Upper lobe of left lung (tissue), 6 donors: ENCODE measurements around the gene ABCC5. TPM values are rescaled to one million over a fixed set of nuclear protein-coding genes. Genes with fewer than 3 reads are reported as not detected.

Source experiments
- ATAC-seq, 2 donors: fragments of 200-7000 bp; cut with Tn5 transposase; one replicate each; pipeline ENCODE4 v1.9.1; 2022; ENCODE audit warnings: mild to moderate bottlenecking in 2 of 2, moderate library complexity in 2 of 2; ENCODE audit not compliant: low FRiP score in 2 of 2
- DNase-seq, 2 donors: peaks; one replicate each; pipeline ENCODE4 v3.0.0-alpha.2; 2019 to 2020
- H3K27ac ChIP-seq, 4 donors: fragments of 200-600 bp; sonication (generic); one replicate each; pipeline ENCODE4 v1.5.1; 2016 to 2019
- H3K27me3 ChIP-seq, 4 donors: fragments of 200-600 bp; sonication (generic); one replicate each; pipeline ENCODE4 v1.5.1; 2017 to 2019
- H3K36me3 ChIP-seq, 4 donors: fragments of 200-600 bp; sonication (generic); one replicate each; pipeline ENCODE4 v1.5.1; 2016 to 2019
- H3K4me1 ChIP-seq, 4 donors: fragments of 200-600 bp; sonication (generic); one replicate each; pipeline ENCODE4 v1.5.1; 2018 to 2019
- H3K4me3 ChIP-seq, 4 donors: fragments of 200-600 bp; sonication (generic); one replicate each; pipeline ENCODE4 v1.5.1; 2017 to 2019; ENCODE audit warnings: mild to moderate bottlenecking in 2 of 4, moderate library complexity in 1 of 4
- H3K9me3 ChIP-seq, 4 donors: fragments of 200-600 bp; sonication (generic); one replicate each; pipeline ENCODE4 v1.5.1; 2018 to 2019
- CTCF ChIP-seq, 6 experiments: fragments of 450-650 bp in 4 of 6; fragments of 200-600 bp in 2 of 6; sonication (generic) in 2 of 6; IDR thresholded peaks; one replicate each; pipeline ENCODE4 v1.5.1; 2016 to 2019; ENCODE audit warnings: antibody characterized with exemption in 6 of 6
- EP300 ChIP-seq, 4 donors: sonication (generic); formaldehyde crosslinking; IDR thresholded peaks; one replicate each; pipeline ENCODE4 v1.5.1; 2017; ENCODE audit warnings: antibody characterized with exemption in 4 of 4, control low read depth in 2 of 4
- POLR2A ChIP-seq, 4 donors: fragments of 450-650 bp; IDR thresholded peaks; one replicate each; pipeline ENCODE4 v1.5.1; 2016 to 2017; ENCODE audit warnings: antibody characterized with exemption in 4 of 4, mild to moderate bottlenecking in 2 of 4
- POLR2AphosphoS5 ChIP-seq, 2 donors: sonication (generic); formaldehyde crosslinking; IDR thresholded peaks; one replicate each; pipeline ENCODE4 v1.5.1; 2017; ENCODE audit warnings: antibody characterized with exemption in 2 of 2
- WGBS, 2 donors: methylation state at CpG; one replicate each; pipeline ENCODE4 v1.1.5; 2017 to 2018; 5-methylcytosine and 5-hydroxymethylcytosine counted together
- total RNA-seq, 6 donors: library from RNA; depleted of rRNA in 4 of 6; stranded (reverse); fragments of >200 nt in 4 of 6; gene quantifications; one replicate each; pipeline versions ENCODE4 v1.1.0 to v1.2.1, GENCODE V29; 2016 to 2021
- donor health status: DM: no; HTN: no; CAD: no; lungs with moderate emphysema.
- donor health status: DM: no; HTN: yes; CAD: no; lungs with severe emphysema.

Gene ABCC5
- total RNA-seq, 6 donors from 2014 or later: 13.2 to 107 (median 27.1) TPM

GRCh38 chr3:183897606-183898005, 120.1 kb downstream of the ABCC5 start:
- DNase-seq (no peak), ATAC-seq (no peak)
- H3K36me3 ChIP-seq: no peaks in the 10 kb centered on the region
- no peak for TF ChIP-seq EP300 (IDR thresholded peaks at IDR 0.05)
- TF ChIP-seq CTCF (IDR thresholded peaks at IDR 0.05): no peak
- no peak for TF ChIP-seq POLR2A (IDR thresholded peaks at IDR 0.05)
- TF ChIP-seq POLR2AphosphoS5 (IDR thresholded peaks at IDR 0.05): no peak
- H3K4me1 ChIP-seq: peaks cover 0 to 5% (median 0%) of the 10 kb centered on the region in 4 donors
- WGBS, 2 donors: 87 to 89% methylated on average over 4 of the region's 4 CpGs
- H3K27ac ChIP-seq: no peak overlapping the region
- no peaks in the 10 kb centered on the region for H3K27me3 ChIP-seq
- no peaks in the 10 kb centered on the region for H3K9me3 ChIP-seq
- no peak overlapping the region for H3K4me3 ChIP-seq

GRCh38 chr3:183896610-183897009, 121.1 kb downstream of the ABCC5 start:
- no peak for DNase-seq
- 41 to 47% methylated on average over 2 of the region's 2 CpGs for WGBS, 2 donors
- Histone ChIP-seq H3K4me3 (no peak overlapping the region), H3K27me3 (no peaks in the 10 kb centered on the region), H3K4me1 (peaks cover 0 to 5% (median 0%) of the 10 kb centered on the region in 4 donors), H3K9me3 (no peaks in the 10 kb centered on the region), H3K27ac (no peak overlapping the region), H3K36me3 (no peaks in the 10 kb centered on the region)
- ATAC-seq: peak in 1 of 2 donors; percentile 49
- TF ChIP-seq POLR2A (IDR thresholded peaks at IDR 0.05) (no peak), EP300 (IDR thresholded peaks at IDR 0.05) (no peak)

DNA sequence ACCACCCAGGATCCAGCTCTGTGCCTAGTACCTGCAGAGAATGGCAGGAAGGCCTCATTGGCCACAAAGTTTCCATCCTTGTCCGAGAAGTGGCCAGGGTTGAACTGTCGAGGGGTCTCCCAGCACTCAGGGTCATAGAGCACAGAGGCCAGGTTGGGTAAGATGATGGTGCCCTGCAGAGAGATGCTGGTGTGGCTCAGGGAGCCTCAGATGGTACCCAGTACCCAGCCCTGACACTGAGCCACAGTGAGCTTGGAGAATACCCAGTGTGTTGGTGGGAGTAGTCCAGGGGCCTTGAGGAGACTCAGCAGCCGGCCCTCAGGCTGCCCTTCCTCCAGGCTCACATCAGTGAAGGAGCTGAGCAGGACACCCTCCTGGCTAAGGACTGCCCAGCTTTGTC, 121.5 kb downstream of the ABCC5 start:
- Histone ChIP-seq H3K27ac (no peak overlapping the region), H3K27me3 (no peaks in the 10 kb centered on the region), H3K4me1 (peaks cover 0 to 5% (median 0%) of the 10 kb centered on the region in 4 donors), H3K9me3 (no peaks in the 10 kb centered on the region), H3K36me3 (no peaks in the 10 kb centered on the region), H3K4me3 (no peak overlapping the region)
- DNase-seq (no peak), ATAC-seq (peak in 1 of 2 donors; percentile 9)
- TF ChIP-seq CTCF (IDR thresholded peaks at IDR 0.05): no peak
- TF ChIP-seq POLR2AphosphoS5 (IDR thresholded peaks at IDR 0.05): no peak
- 78 to 88% methylated on average over 3 of the region's 3 CpGs for WGBS, 2 donors

GRCh38 chr3:183895774-183896173, 121.9 kb downstream of the ABCC5 start:
- TF ChIP-seq EP300 (IDR thresholded peaks at IDR 0.05): no peak
- TF ChIP-seq CTCF (IDR thresholded peaks at IDR 0.05): no peak
- TF ChIP-seq POLR2A (IDR thresholded peaks at IDR 0.05): no peak
- no peak for TF ChIP-seq POLR2AphosphoS5 (IDR thresholded peaks at IDR 0.05)
- Histone ChIP-seq H3K4me3 (no peak overlapping the region), H3K4me1 (peaks cover 0 to 5% (median 0%) of the 10 kb centered on the region in 4 donors), H3K27ac (no peak overlapping the region), H3K9me3 (no peaks in the 10 kb centered on the region), H3K27me3 (no peaks in the 10 kb centered on the region), H3K36me3 (no peaks in the 10 kb centered on the region)
- ATAC-seq (no peak), DNase-seq (peak in 1 of 2 donors; percentile 47)
- 78 to 88% methylated on average over 4 to 6 of the region's 6 CpGs for WGBS, 2 donors

DNA sequence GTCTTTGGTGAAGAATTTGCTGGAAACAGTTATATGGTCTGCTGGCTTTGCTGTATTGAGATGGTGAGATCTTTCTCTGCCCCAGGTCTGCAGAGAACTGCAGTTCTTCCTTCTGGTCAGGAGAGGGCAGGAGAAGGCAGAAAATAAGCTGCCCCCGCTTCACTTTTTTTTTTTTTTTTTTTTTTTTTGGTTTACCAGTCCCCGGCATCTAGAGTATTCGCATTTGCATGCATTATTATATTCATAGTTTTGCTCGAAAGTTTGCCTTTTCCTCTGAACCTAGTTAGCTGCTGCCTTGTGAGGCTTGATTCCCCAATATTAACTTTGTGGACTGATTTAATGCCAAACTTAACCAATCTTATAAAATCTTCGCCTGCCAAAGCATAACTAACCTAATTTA, 122.4 kb downstream of the ABCC5 start:
- peaks cover 0 to 5% (median 0%) of the 10 kb centered on the region in 4 donors for H3K4me1 ChIP-seq
- 20 to 22% methylated on average over 5 of the region's 5 CpGs for WGBS, 2 donors
- ATAC-seq: peak; percentile 75 to 89
- no peak for TF ChIP-seq EP300 (IDR thresholded peaks at IDR 0.05)
- TF ChIP-seq POLR2AphosphoS5 (IDR thresholded peaks at IDR 0.05): no peak
- TF ChIP-seq CTCF (IDR thresholded peaks at IDR 0.05): peak; percentile 44 to 83 (median 68)
- TF ChIP-seq POLR2A (IDR thresholded peaks at IDR 0.05): no peak
- DNase-seq: no peak
- H3K27ac ChIP-seq: no peak overlapping the region
- no peaks in the 10 kb centered on the region for H3K27me3 ChIP-seq
- H3K36me3 ChIP-seq: no peaks in the 10 kb centered on the region
- H3K9me3 ChIP-seq: no peaks in the 10 kb centered on the region
- no peak overlapping the region for H3K4me3 ChIP-seq
